GM18873 (cell line): ENCODE measurements around the gene CACNA2D2.

Experiments used
- ATAC-seq: cut with Tn5 transposase; IDR thresholded peaks from one replicate; pipeline ENCODE4 v1.9.1; 2021; ENCODE audit warnings: mild to moderate bottlenecking, moderate library complexity, moderate number of reproducible peaks; ENCODE audit not compliant: unreplicated experiment, low FRiP score

CACNA2D2 gene

GRCh38 chr3:50336452-50337174, 166.8 kb downstream of the CACNA2D2 start:
- ATAC-seq, result peak; percentile 24

- no peak for ATAC-seq
Measured at GRCh38 chr3:50334339-50335075, 168.9 kb downstream of the CACNA2D2 start.

- ATAC-seq, result no peak
Measured at GRCh38 chr3:50333744-50334328, 169.6 kb downstream of the CACNA2D2 start.

- ATAC-seq, result no peak
Measured at GRCh38 chr3:50331364-50331907, 172.0 kb downstream of the CACNA2D2 start.

- ATAC-seq, result no peak
Measured at GRCh38 chr3:50330330-50330729, 173.1 kb downstream of the CACNA2D2 start.

GRCh38 chr3:50327943-50328691, 175.3 kb downstream of the CACNA2D2 start, which contains the start of gene TUSC2:
TUSC2 (minus strand) TSS chr3:50328223; CDS start chr3:50328099, 124 bp downstream.
- ATAC-seq, result peak; percentile 75

GRCh38 chr3:50327129-50327528, 176.3 kb downstream of the CACNA2D2 start:
- ATAC-seq, result no peak

- no peak for ATAC-seq
Measured at GRCh38 chr3:50326182-50326541, 177.3 kb downstream of the CACNA2D2 start.

GRCh38 chr3:50325497-50326181, 177.8 kb downstream of the CACNA2D2 start:
- no peak for ATAC-seq

- ATAC-seq, result no peak
Measured at GRCh38 chr3:50325113-50325480, 178.3 kb downstream of the CACNA2D2 start.

- no peak for ATAC-seq
Measured at GRCh38 chr3:50324351-50325112, 178.9 kb downstream of the CACNA2D2 start.

- no peak for ATAC-seq
Measured at GRCh38 chr3:50323614-50324199, 179.7 kb downstream of the CACNA2D2 start.

- no peak for ATAC-seq
Measured at GRCh38 chr3:50323092-50323600, 180.3 kb downstream of the CACNA2D2 start.

GRCh38 chr3:50322386-50323091, 180.9 kb downstream of the CACNA2D2 start, which contains the start of gene HYAL2:
HYAL2 (minus strand) TSS chr3:50322745; CDS start chr3:50320489, 2,256 bp downstream.
- no peak for ATAC-seq

GRCh38 chr3:50322115-50322385, 181.4 kb downstream of the CACNA2D2 start:
- no peak for ATAC-seq

GRCh38 chr3:50321336-50322114, 181.9 kb downstream of the CACNA2D2 start:
- peak; percentile 61 for ATAC-seq

GRCh38 chr3:50320853-50321335, 182.5 kb downstream of the CACNA2D2 start:
- peak; percentile 29 for ATAC-seq
